Esophagus muscularis mucosa (tissue), 4 donors: ENCODE measurements around the gene LMF1.
"Not testable (repeated sequence)": the region's sequence is repeated elsewhere in the genome, so short reads cannot be mapped to it uniquely, and the experiment has no call there.

Source experiments
- CTCF ChIP-seq, 3 experiments: fragments of 200-600 bp in 2 of 3; fragments of 450-650 bp in 1 of 3; sonication (generic) in 2 of 3; IDR thresholded peaks; one replicate each; pipeline ENCODE4 v1.5.1; 2017 to 2019; ENCODE audit warnings: antibody characterized with exemption in 3 of 3, mild to moderate bottlenecking in 2 of 3, moderate library complexity in 1 of 3
- EP300 ChIP-seq: sonication (generic); formaldehyde crosslinking; IDR thresholded peaks from one replicate; pipeline ENCODE4 v1.6.1; 2017; ENCODE audit warnings: antibody characterized with exemption
- POLR2A ChIP-seq: fragments of 450-650 bp; IDR thresholded peaks from one replicate; pipeline ENCODE4 v1.6.1; 2017; ENCODE audit warnings: antibody characterized with exemption, moderate library complexity, mild to moderate bottlenecking, low read depth
- POLR2AphosphoS5 ChIP-seq, 2 donors: sonication (generic); formaldehyde crosslinking; IDR thresholded peaks; one replicate each; pipeline ENCODE4 v1.6.1; 2017; ENCODE audit warnings: antibody characterized with exemption in 2 of 2

GRCh38 chr16:948767-949166 lies 22.0 kb downstream of the LMF1 start:
- not testable (repeated sequence) for TF ChIP-seq POLR2A; CTCF (IDR thresholded peaks at IDR 0.05); EP300; POLR2AphosphoS5 (IDR thresholded peaks at IDR 0.05)
